GM21423 (cell line): Measurements from ENCODE around the gene IKZF5.

Experiments used
- ATAC-seq: cut with Tn5 transposase; IDR thresholded peaks from one replicate; pipeline ENCODE4 v1.9.1; 2021; ENCODE audit warnings: mild to moderate bottlenecking, moderate library complexity; ENCODE audit not compliant: unreplicated experiment

Gene IKZF5, protein sequence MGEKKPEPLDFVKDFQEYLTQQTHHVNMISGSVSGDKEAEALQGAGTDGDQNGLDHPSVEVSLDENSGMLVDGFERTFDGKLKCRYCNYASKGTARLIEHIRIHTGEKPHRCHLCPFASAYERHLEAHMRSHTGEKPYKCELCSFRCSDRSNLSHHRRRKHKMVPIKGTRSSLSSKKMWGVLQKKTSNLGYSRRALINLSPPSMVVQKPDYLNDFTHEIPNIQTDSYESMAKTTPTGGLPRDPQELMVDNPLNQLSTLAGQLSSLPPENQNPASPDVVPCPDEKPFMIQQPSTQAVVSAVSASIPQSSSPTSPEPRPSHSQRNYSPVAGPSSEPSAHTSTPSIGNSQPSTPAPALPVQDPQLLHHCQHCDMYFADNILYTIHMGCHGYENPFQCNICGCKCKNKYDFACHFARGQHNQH

GRCh38 chr10:123008355-123009104, at the start of gene IKZF5, which contains the start of gene ACADSB:
Gene IKZF5, minus strand, starts transcription at chr10:123008795. Its CDS starts 10,170 bp downstream, at chr10:122998625.
Gene ACADSB, plus strand, starts transcription at chr10:123009006. Its CDS starts 24 bp downstream, at chr10:123009030.
- ATAC-seq: peak; percentile 84

DNA sequence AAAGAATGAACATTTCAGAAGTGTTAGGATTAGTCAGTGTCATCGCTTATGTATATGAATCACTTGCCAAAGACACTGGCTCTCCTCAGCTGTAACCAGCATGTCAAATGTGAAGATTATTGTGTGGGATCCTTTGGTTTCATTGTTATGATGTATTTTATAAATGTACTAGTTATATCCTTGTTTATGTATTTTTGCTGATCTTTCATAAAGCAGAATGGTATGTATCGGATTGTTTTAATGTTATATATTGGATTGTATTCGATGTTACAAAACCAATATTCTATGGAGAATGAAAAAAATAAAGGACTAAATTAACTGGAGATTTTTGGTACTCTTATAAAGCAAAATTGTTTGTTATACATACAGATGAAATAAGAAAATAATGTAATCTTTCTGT, 49.4 kb upstream of the IKZF5 start:
- no peak for ATAC-seq

GRCh38 chr10:123045961-123046731, 37.6 kb upstream of the IKZF5 start:
- ATAC-seq: peak; percentile 56

DNA sequence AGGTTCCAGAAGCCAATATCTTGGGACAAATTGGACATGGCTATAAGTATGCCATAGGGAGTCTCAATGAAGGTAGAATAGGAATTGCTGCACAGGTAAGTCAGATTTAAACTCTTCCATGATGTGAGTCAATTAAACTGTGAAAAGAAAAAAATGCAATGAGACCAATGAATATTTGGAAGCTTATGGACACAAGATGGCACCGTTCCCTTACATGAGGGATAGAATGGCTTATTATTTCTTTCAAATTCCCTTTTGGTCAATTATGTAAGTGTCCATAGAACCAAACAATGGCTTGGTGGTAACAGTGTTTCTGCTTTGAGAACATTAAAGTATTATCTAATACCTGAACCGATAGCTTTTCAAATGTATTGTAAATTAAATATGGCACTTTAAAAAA, 35.8 kb upstream of the IKZF5 start:
- no peak for ATAC-seq

- ATAC-seq: peak; percentile 59
Observed at GRCh38 chr10:123043409-123043925, 34.9 kb upstream of the IKZF5 start.

- ATAC-seq: no peak
Observed at GRCh38 chr10:123042708-123043408, 34.3 kb upstream of the IKZF5 start.

GRCh38 chr10:123039632-123039930, 31.0 kb upstream of the IKZF5 start:
- ATAC-seq: peak; percentile 37

- peak; percentile 55 for ATAC-seq
Observed at GRCh38 chr10:123038782-123039631, 30.4 kb upstream of the IKZF5 start.

GRCh38 chr10:123035467-123036086, 27.0 kb upstream of the IKZF5 start:
- no peak for ATAC-seq

- no peak for ATAC-seq
Observed at GRCh38 chr10:123034332-123034731, 25.7 kb upstream of the IKZF5 start.

- ATAC-seq: no peak
Observed at GRCh38 chr10:123031124-123031523, 22.5 kb upstream of the IKZF5 start.

GRCh38 chr10:123027861-123028260, 19.3 kb upstream of the IKZF5 start:
- no peak for ATAC-seq

DNA sequence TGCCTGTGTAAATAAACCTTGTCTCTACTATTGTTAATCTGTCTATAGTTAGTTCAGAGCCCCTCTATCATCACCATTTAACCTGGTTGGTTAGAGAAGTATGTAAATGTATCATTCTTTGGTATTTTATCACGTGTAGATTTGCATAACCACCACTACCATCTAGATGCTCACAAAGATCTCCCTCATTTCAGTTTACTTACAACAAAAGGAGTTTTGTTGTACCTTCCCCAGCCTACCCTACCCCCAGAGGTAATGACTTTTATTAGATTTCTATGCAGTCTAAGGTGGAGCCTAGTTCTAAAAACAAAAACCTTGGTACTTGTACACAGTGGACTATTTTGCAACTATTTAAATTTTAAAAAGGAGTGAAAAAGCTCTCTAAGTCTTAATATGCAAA, 17.7 kb upstream of the IKZF5 start:
- ATAC-seq: no peak

- ATAC-seq: no peak
Observed at GRCh38 chr10:123024540-123024939, 15.9 kb upstream of the IKZF5 start.

- ATAC-seq: no peak
Observed at GRCh38 chr10:123021517-123021916, 12.9 kb upstream of the IKZF5 start.

GRCh38 chr10:123019941-123020703, 11.5 kb upstream of the IKZF5 start:
- no peak for ATAC-seq

- no peak for ATAC-seq
Observed at GRCh38 chr10:123019264-123019663, 10.7 kb upstream of the IKZF5 start.

GRCh38 chr10:123018531-123018930, 9.9 kb upstream of the IKZF5 start:
- no peak for ATAC-seq
